ELF-1 (cell line): Measurements from ENCODE around the gene TSTD1.
A peak's percentile ranks its signal among the peaks of the same experiment; 100 is the strongest.
"Not testable (repeated sequence)": the region's sequence is repeated elsewhere in the genome, so short reads cannot be mapped to it uniquely, and the experiment has no call there.

Experiments used
- DNase-seq: peaks from one replicate; pipeline ENCODE4 v3.0.0-alpha.2; 2016; ENCODE audit warnings: low read depth, low spot score

The TSTD1 gene

GRCh38 chr1:161037661-161038522, 872 bp downstream of the TSTD1 start:
- peak; percentile 31 for DNase-seq

- peak; percentile 53 for DNase-seq
These were observed 5.0 kb downstream of the TSTD1 start for GRCh38 chr1:161033751-161034150.

GRCh38 chr1:161032409-161032808, 6.4 kb downstream of the TSTD1 start:
- DNase-seq = no peak

- no peak for DNase-seq
These were observed 6.9 kb downstream of the TSTD1 start for GRCh38 chr1:161031874-161032273.

- not testable (repeated sequence) for DNase-seq
These were observed 9.3 kb downstream of the TSTD1 start for GRCh38 chr1:161029466-161029865.

GRCh38 chr1:161026954-161027353, 11.8 kb downstream of the TSTD1 start:
- DNase-seq = not testable (repeated sequence)

- DNase-seq = not testable (repeated sequence)
These were observed 16.3 kb downstream of the TSTD1 start for GRCh38 chr1:161022432-161022831.

- no peak for DNase-seq
These were observed 16.8 kb downstream of the TSTD1 start for GRCh38 chr1:161021970-161022353.

- peak; percentile 99 for DNase-seq
These were observed 17.4 kb downstream of the TSTD1 start for GRCh38 chr1:161021165-161021969.

GRCh38 chr1:161020509-161021164, 18.1 kb downstream of the TSTD1 start, which contains the start of gene F11R:
F11R (minus strand) TSS chr1:161021152; CDS start chr1:161021073, 79 bp downstream.
- DNase-seq = peak; percentile 92

GRCh38 chr1:161019751-161020495, 18.8 kb downstream of the TSTD1 start:
- DNase-seq = peak; percentile 63

- not testable (repeated sequence) for DNase-seq
These were observed 19.6 kb downstream of the TSTD1 start for GRCh38 chr1:161019111-161019660.

GRCh38 chr1:161018631-161018930, 20.2 kb downstream of the TSTD1 start:
- no peak for DNase-seq

GRCh38 chr1:161017756-161018630, 20.8 kb downstream of the TSTD1 start:
- DNase-seq = no peak

- DNase-seq = not testable (repeated sequence)
These were observed 21.6 kb downstream of the TSTD1 start for GRCh38 chr1:161017181-161017580.

- peak; percentile 21 for DNase-seq
These were observed 22.1 kb downstream of the TSTD1 start for GRCh38 chr1:161016683-161017082.

GRCh38 chr1:161013488-161014230, 25.1 kb downstream of the TSTD1 start:
- peak; percentile 58 for DNase-seq

- peak; percentile 25 for DNase-seq
These were observed 25.7 kb downstream of the TSTD1 start for GRCh38 chr1:161013131-161013487.

GRCh38 chr1:161012420-161012819, 26.3 kb downstream of the TSTD1 start:
- no peak for DNase-seq
